Tibial nerve (tissue), 3 donors: ENCODE results near the gene DCTN3.

Source experiments
- CTCF ChIP-seq, 5 experiments: fragments of 200-600 bp in 3 of 5; fragments of 450-650 bp in 2 of 5; sonication (generic) in 3 of 5; IDR thresholded peaks; one replicate each; pipeline ENCODE4 v1.5.1; 2016 to 2019; ENCODE audit warnings: antibody characterized with exemption in 5 of 5, mild to moderate bottlenecking in 3 of 5, moderate library complexity in 2 of 5
- POLR2A ChIP-seq, 2 donors: fragments of 450-650 bp; IDR thresholded peaks; one replicate each; pipeline ENCODE4 v1.6.1; 2017; ENCODE audit warnings: antibody characterized with exemption in 2 of 2, mild to moderate bottlenecking in 2 of 2, moderate library complexity in 2 of 2

- no peak for TF ChIP-seq CTCF (IDR thresholded peaks at IDR 0.05)
- TF ChIP-seq POLR2A (IDR thresholded peaks at IDR 0.05): no peak
These were observed 48.8 kb downstream of the DCTN3 start for GRCh38 chr9:34571481-34571810.
